Occipital lobe (tissue), 2 donors: ENCODE data around the gene STRA8. TPM values are rescaled to one million over a fixed set of nuclear protein-coding genes. Genes with fewer than 3 reads are reported as not detected.

Source experiments
- small RNA-seq: library from RNA; depleted of rRNA; stranded (forward); fragments of <200 nt; gene quantifications from one replicate; pipeline ENCODE3, GENCODE V24; 2014
- total RNA-seq: library from RNA; depleted of rRNA; stranded (reverse); fragments of >200 nt; gene quantifications from one replicate; pipeline ENCODE4 v1.2.3, GENCODE V29; 2014

Gene STRA8
- total RNA-seq, 1 donor from 2014 or later, result not detected

Small RNA genes within 50 kb of the gene (small RNA-seq; reads per million reads assigned to genes)
- gene MIR6509, result not detected

Other genes starting within 250 kb of the STRA8 start
- 6.7 TPM for gene AGBL3, start 247.3 kb upstream of the STRA8 start, total RNA-seq
- 0.62 TPM for gene TMEM140, start 85.8 kb upstream of the STRA8 start, total RNA-seq
- gene CYREN, start 63.1 kb upstream of the STRA8 start, total RNA-seq, result 15.1 TPM
- gene WDR91, start 22.3 kb upstream of the STRA8 start, total RNA-seq, result 13.6 TPM